Stomach (tissue), 4 donors: Measurements from ENCODE around the gene INPP5A.

Experiments
- POLR2A ChIP-seq, 4 donors: fragments of 450-650 bp; IDR thresholded peaks; one replicate each; pipeline ENCODE4 v1.6.1; 2016; ENCODE audit warnings: antibody characterized with exemption in 4 of 4, control low read depth in 2 of 4, mild to moderate bottlenecking in 1 of 4, moderate library complexity in 1 of 4
- TF ChIP-seq, protein P1 (sequence below), 7 experiments: fragments of 450-650 bp in 4 of 7; fragments of 200-600 bp in 3 of 7; sonication (generic) in 3 of 7; IDR thresholded peaks; one replicate each; pipeline ENCODE4 v1.5.1; 2016 to 2019; ENCODE audit warnings: antibody characterized with exemption in 7 of 7, control low read depth in 2 of 7, mild to moderate bottlenecking in 1 of 7

DNA sequence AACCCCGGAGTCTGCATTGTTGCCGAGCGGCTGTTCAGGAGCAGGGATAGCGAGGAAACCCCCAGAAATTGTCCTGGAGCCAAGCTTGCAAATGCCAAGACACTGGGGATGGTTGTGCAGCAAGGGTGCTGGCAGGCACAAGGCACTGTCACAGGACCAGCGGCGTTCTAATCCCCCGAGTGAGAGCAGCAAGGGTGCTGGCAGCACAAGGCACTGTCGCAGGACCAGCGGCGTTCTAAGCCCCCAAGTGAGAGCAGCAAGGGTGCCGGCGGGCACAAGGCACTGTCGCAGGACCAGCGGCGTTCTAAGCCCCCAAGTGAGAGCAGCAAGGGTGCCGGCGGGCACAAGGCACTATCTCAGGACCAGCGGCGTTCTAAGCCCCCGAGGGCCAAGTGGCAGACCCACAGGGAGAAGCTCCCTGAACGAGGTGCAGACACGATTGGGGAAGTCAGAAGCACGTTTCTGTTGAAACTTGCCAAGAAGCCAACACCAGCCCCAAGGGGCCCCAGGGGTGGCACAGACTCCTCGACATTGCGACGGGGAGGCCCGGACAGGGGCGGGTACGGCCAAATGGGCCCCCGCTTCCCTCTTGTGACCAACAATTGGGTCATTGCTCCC is 40.4 kb upstream of the INPP5A start:
- TF ChIP-seq, protein P1, sequence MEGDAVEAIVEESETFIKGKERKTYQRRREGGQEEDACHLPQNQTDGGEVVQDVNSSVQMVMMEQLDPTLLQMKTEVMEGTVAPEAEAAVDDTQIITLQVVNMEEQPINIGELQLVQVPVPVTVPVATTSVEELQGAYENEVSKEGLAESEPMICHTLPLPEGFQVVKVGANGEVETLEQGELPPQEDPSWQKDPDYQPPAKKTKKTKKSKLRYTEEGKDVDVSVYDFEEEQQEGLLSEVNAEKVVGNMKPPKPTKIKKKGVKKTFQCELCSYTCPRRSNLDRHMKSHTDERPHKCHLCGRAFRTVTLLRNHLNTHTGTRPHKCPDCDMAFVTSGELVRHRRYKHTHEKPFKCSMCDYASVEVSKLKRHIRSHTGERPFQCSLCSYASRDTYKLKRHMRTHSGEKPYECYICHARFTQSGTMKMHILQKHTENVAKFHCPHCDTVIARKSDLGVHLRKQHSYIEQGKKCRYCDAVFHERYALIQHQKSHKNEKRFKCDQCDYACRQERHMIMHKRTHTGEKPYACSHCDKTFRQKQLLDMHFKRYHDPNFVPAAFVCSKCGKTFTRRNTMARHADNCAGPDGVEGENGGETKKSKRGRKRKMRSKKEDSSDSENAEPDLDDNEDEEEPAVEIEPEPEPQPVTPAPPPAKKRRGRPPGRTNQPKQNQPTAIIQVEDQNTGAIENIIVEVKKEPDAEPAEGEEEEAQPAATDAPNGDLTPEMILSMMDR (IDR thresholded peaks at IDR 0.05), result no peak
- no peak for TF ChIP-seq POLR2A (IDR thresholded peaks at IDR 0.05)
